Stimulated activated CD8-positive, alpha-beta memory T cell treated with anti-CD3 and anti-CD28 coated beads, Interleukin-15, amount 100 ng/mL, for 4 hours (primary cell): Measurements from ENCODE around the gene RNF121.
"Not testable (repeated sequence)": the region's sequence is repeated elsewhere in the genome, so short reads cannot be mapped to it uniquely, and the experiment has no call there.

Experiments used
- DNase-seq, 2 donors: peaks; one replicate each; pipeline ENCODE4 v3.0.0-alpha.2; 2020; ENCODE audit warnings: low read depth in 2 of 2

Gene RNF121

GRCh38 chr11:71928737-71929443 is at the start of gene RNF121:
RNF121 (plus strand) TSS chr11:71929046; CDS start chr11:71929062, 16 bp downstream.
- peak; percentile 94 to 97 for DNase-seq

- not testable (repeated sequence) for DNase-seq
These were observed 43.0 kb upstream of the RNF121 start for GRCh38 chr11:71885806-71886205.

- DNase-seq = not testable (repeated sequence)
These were observed 40.4 kb upstream of the RNF121 start for GRCh38 chr11:71888335-71889010.

- DNase-seq = not testable (repeated sequence)
These were observed 39.5 kb upstream of the RNF121 start for GRCh38 chr11:71889181-71889872.

GRCh38 chr11:71895961-71896360 is 32.9 kb upstream of the RNF121 start:
- DNase-seq = no peak

- not testable (repeated sequence) for DNase-seq
These were observed 27.7 kb upstream of the RNF121 start for GRCh38 chr11:71901137-71901536.

GRCh38 chr11:71908218-71908617 is 20.6 kb upstream of the RNF121 start:
- no peak for DNase-seq

- not testable (repeated sequence) for DNase-seq
These were observed 18.1 kb upstream of the RNF121 start for GRCh38 chr11:71910775-71911174.

- DNase-seq = peak; percentile 13 to 52
These were observed 17.4 kb upstream of the RNF121 start for GRCh38 chr11:71911321-71911985.

- not testable (repeated sequence) for DNase-seq
These were observed 16.9 kb upstream of the RNF121 start for GRCh38 chr11:71911986-71912340.

- no peak for DNase-seq
These were observed 14.9 kb upstream of the RNF121 start for GRCh38 chr11:71913756-71914526.

- DNase-seq = no peak
These were observed 14.1 kb upstream of the RNF121 start for GRCh38 chr11:71914617-71915189.

GRCh38 chr11:71917646-71918140 is 11.2 kb upstream of the RNF121 start:
- no peak for DNase-seq

- DNase-seq = peak in 1 of 2 donors; percentile 66
These were observed 768 bp upstream of the RNF121 start, which contains the start of gene XNDC1N for GRCh38 chr11:71927820-71928736. XNDC1N (minus strand) TSS chr11:71928594; CDS start chr11:71923353, 5,241 bp downstream.

- DNase-seq = no peak
These were observed 645 bp downstream of the RNF121 start for GRCh38 chr11:71929491-71929890.

GRCh38 chr11:71930556-71931244 is 1.9 kb downstream of the RNF121 start:
- no peak for DNase-seq

- no peak for DNase-seq
These were observed 2.4 kb downstream of the RNF121 start for GRCh38 chr11:71931245-71931602.

- no peak for DNase-seq
These were observed 4.5 kb downstream of the RNF121 start for GRCh38 chr11:71933141-71933933.
